GM12892 (cell line): ENCODE data around the gene UST.

Experiments
- POLR2A ChIP-seq: IDR thresholded peaks from 2 replicates; pipeline ENCODE4 v1.6.1; 2011; ENCODE audit warnings: low read depth, low read length, control low read depth
- POLR2AphosphoS5 ChIP-seq: IDR thresholded peaks from 2 replicates; pipeline ENCODE4 v1.6.1; 2011; ENCODE audit warnings: low read depth, low read length, control low read depth
- TAF1 ChIP-seq: IDR thresholded peaks from 2 replicates; pipeline ENCODE4 v1.6.1; 2011; ENCODE audit warnings: low read depth, mild to moderate bottlenecking, control low read depth, low read length, borderline replicate concordance

GRCh38 chr6:149059557-149059956, 312.7 kb downstream of the UST start:
- TF ChIP-seq POLR2AphosphoS5 (no peak), POLR2A (no peak), TAF1 (no peak)
